HK-2 (cell line): ENCODE measurements around the gene BYSL.

ENCODE experiments used
- DNase-seq: peaks from one replicate; pipeline ENCODE4 v3.0.0-alpha.2; 2018; ENCODE audit not compliant: unreplicated experiment

Gene BYSL, protein sequence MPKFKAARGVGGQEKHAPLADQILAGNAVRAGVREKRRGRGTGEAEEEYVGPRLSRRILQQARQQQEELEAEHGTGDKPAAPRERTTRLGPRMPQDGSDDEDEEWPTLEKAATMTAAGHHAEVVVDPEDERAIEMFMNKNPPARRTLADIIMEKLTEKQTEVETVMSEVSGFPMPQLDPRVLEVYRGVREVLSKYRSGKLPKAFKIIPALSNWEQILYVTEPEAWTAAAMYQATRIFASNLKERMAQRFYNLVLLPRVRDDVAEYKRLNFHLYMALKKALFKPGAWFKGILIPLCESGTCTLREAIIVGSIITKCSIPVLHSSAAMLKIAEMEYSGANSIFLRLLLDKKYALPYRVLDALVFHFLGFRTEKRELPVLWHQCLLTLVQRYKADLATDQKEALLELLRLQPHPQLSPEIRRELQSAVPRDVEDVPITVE

GRCh38 chr6:41920921-41921711, at the start of gene BYSL, which contains the start of gene MED20:
TSS of gene BYSL (plus strand) at chr6:41921499. CDS start at chr6:41921563, 64 bp downstream.
TSS of gene MED20 (minus strand) at chr6:41921139. CDS start at chr6:41921018, 121 bp downstream.
- DNase-seq: peak; percentile 96

GRCh38 chr6:41871691-41872090, 49.6 kb upstream of the BYSL start:
- DNase-seq: no peak

GRCh38 chr6:41872147-41872546, 49.2 kb upstream of the BYSL start:
- no peak for DNase-seq

DNA sequence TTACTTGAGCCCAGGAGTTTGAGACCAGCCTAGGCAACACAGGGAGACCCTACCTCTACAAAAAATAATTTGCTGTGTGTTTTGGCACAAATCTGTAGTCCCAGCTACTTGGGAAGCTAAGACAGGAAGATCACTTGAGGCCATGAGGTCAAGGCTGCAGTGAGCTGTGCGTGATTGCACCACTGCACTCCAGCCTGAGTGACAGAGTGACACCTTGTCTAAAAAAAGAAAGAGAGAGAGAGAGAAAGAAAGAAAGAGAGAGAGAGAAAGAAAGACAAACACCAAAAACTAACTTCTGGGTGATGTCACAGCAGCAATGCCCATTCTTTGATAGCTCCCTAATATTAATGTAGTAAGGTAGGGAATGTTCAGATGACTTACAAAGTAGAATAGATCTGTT, 46.6 kb upstream of the BYSL start:
- DNase-seq: no peak

DNA sequence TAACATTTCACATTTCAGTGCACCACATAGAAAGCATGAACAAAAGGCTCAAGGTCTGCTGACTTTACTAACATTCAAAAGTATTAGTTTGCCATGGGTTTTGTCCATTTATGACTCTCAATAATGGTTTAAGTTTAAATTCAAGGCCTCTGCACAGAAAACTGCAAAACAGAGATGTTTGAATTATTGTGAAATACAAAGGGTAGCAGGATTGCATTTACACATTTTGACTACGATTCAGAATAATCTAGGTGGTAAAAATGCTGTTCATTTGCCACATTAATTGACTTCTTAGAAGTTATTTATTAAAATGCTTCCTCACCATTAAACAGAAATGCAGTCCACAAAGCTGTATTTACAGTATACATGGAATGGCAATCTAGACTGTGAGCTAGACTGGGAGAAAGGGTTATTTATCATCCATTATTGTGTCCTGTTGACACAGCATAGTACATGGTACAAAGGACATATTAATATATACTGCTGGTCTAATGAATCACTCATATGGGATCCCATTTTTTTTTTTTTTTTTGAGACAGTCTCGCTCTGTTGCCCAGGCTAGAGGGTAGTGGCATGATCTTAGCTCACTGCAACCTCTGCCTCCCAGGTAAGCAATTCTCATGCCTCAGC, 44.1 kb upstream of the BYSL start:
- DNase-seq: no peak

DNA sequence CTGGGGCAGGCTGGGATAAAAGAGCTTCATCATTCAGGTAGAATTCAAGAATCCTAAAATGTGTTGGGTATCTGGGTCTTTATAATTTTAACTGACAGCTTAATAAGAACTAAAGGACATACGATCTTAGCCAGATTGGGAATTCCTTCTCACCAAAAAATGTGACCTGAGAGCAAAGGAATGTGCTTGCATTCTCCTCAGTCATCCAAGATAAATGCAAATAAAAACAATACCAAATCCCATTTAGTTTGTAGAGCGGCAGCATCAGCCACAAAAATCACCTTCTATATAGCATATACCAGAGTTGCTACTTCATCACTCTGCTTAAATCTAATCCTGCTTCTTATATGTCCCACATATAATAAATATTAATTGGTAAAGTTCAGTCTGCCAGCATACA, 43.1 kb upstream of the BYSL start:
- no peak for DNase-seq

- no peak for DNase-seq
These were observed 42.3 kb upstream of the BYSL start for GRCh38 chr6:41878961-41879405.

- no peak for DNase-seq
These were observed 39.8 kb upstream of the BYSL start for GRCh38 chr6:41881506-41881905.

DNA sequence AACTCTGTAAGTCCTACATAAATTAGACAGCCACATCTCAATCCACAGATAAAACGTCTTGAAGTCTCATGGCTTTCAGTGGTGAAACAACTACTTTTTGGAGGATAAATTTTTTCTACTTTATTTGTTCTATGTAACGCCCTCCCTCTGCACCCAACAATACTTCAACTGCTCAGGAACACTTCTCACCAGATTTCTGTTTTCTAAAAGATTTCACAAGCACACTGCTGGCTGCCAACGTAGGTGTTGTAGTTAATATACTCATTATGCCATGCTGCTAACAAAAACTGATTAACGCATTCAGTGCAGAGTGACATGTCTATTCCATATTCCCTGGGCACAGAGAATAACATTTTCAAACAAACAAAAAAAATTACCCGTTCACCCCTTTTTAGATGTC, 36.3 kb upstream of the BYSL start:
- no peak for DNase-seq

DNA sequence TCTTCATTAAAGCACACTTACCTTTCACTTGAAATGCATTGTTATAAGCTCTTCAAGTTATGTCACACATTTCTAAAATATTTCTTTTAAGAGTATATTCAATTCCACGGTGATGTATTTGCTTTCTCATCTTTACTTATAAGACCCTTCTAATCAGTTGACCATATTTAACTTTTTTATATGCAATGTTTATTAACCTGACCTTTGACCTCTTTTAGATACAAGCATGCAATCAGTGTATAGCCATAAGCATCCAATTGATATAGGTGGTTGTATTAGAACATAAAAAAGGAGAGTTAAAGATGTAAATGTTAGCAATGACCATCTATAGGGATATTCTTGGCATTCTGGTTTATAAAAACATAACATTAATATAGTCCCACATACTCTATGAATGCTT, 35.4 kb upstream of the BYSL start:
- DNase-seq: no peak

DNA sequence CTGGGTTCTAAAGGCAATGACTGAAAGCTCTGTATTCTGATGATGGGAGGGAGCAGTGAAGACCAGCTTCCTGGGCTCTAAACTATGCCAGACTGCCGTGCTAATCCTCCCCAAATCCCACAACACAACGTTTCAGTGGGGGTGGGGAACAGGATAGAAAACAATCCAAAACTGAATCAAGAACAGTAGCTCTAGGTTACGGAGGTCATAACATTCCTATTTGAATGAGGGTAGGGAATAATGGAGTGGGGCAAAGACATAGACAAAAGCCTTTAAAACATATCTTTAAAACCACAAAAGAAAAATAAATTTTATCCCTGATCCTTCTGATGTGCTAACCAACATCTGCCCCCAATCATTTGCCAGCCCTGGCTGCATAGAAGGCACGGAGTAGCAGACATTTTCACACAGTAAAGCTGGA, 34.0 kb upstream of the BYSL start:
- no peak for DNase-seq

GRCh38 chr6:41892921-41893564, 28.3 kb upstream of the BYSL start:
- DNase-seq: no peak

- DNase-seq: peak; percentile 12
These were observed 26.7 kb upstream of the BYSL start for GRCh38 chr6:41894366-41895299.

GRCh38 chr6:41895300-41896233, 25.7 kb upstream of the BYSL start, which contains the start of gene USP49:
TSS of gene USP49 (minus strand) at chr6:41895375. CDS start at chr6:41806983, 88,392 bp downstream.
- DNase-seq: peak; percentile 89

- DNase-seq: no peak
These were observed 25.0 kb upstream of the BYSL start for GRCh38 chr6:41896281-41896680.

DNA sequence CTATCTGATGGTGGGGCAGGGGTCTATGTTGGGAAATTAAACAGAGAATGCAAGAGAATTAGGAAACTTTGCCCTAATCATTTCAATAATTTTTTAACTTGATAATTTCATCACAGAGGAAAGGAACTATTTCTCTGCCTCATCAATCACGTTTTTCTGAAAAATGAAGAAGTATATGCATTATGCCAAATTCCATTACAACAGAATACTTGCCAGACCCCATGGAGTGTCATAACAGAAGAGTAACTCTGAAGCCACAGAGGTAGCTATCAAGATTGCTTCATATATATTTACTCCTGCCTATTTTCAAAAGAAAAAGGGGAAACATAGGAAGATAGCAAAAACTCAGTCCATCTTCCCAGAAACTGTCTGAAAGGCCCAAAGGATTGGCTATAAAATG, 20.4 kb upstream of the BYSL start:
- DNase-seq: no peak

GRCh38 chr6:41901882-41902519, 19.3 kb upstream of the BYSL start:
- DNase-seq: peak; percentile 13

- no peak for DNase-seq
These were observed 11.6 kb upstream of the BYSL start for GRCh38 chr6:41909727-41910126.

DNA sequence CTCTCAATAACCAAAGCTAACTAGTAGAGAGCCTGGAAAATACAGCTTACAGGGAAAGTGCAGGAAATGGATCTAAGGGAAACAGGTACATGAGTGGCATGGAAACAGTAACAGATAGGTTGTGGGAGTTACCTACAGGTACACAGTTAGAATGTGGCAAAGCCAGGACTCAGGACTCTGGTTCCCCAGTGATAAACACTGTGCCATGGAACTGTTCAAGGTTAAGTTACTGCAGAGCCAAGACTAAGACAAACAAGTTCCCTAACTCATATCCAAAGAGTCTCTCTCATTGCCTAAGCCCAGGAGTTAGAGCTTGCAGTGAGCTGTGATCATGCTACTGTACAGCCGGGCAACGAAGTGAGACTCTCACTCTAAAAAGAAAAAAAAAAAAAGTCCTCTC, 7.0 kb upstream of the BYSL start:
- DNase-seq: no peak
